ENCODE data around the gene NKTR. TPM values are rescaled to one million over a fixed set of nuclear protein-coding genes. Genes with fewer than 3 reads are reported as not detected.

The NKTR gene
- total and polyA plus RNA-seq, 3 donors from 2014 or later: 42.2 to 203 (median 175) TPM

DNA sequence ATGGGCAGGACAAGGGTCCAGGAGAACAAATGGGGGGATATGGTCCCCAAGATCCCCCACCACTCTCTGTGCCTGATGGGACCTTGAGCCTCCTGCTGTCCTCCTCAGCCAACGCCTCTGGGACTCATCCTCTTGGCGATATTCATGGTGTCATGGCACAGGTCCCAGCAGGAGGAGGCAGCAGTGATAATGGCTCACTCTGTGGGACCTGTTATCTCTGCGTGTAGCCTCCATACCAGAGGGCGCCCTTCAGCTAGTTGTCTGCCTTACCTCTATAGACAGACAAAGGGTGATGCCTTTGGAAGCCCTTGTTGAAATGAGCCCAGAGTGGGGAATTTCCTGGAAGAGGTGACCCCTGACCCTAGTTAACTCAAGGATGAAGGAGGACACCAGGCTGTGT lies 60.4 kb downstream of the NKTR start:
- H3K4me3 ChIP-seq: no peak overlapping the region
- H3K4me1 ChIP-seq: peaks cover 11% of the 10 kb centered on the region
- H3K9me3 ChIP-seq: no peaks in the 10 kb centered on the region
- H3K36me3 ChIP-seq (ENCODE audit: low read depth, missing control alignments): no peaks in the 10 kb centered on the region
- no peak for TF ChIP-seq POLR2A (IDR thresholded peaks at IDR 0.05)
- TF ChIP-seq, protein P1, sequence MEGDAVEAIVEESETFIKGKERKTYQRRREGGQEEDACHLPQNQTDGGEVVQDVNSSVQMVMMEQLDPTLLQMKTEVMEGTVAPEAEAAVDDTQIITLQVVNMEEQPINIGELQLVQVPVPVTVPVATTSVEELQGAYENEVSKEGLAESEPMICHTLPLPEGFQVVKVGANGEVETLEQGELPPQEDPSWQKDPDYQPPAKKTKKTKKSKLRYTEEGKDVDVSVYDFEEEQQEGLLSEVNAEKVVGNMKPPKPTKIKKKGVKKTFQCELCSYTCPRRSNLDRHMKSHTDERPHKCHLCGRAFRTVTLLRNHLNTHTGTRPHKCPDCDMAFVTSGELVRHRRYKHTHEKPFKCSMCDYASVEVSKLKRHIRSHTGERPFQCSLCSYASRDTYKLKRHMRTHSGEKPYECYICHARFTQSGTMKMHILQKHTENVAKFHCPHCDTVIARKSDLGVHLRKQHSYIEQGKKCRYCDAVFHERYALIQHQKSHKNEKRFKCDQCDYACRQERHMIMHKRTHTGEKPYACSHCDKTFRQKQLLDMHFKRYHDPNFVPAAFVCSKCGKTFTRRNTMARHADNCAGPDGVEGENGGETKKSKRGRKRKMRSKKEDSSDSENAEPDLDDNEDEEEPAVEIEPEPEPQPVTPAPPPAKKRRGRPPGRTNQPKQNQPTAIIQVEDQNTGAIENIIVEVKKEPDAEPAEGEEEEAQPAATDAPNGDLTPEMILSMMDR (IDR thresholded peaks at IDR 0.05): peak in 2 of 3 experiments; percentile 6 to 22
- DNase-seq: peak; percentile 80
- intact Hi-C loops (cut with DNase I; ENCODE audit: low total_unique reads): loop anchor here (10.0 kb wide), 1 partner anchor 646 kb away; no protein-coding TSS in a partner anchor
- H3K27ac ChIP-seq: no peak overlapping the region
- WGBS, 2 donors: 64 to 92% methylated on average over 2 to 4 of the region's 4 CpGs
- H3K27me3 ChIP-seq: no peaks in the 10 kb centered on the region

DNA sequence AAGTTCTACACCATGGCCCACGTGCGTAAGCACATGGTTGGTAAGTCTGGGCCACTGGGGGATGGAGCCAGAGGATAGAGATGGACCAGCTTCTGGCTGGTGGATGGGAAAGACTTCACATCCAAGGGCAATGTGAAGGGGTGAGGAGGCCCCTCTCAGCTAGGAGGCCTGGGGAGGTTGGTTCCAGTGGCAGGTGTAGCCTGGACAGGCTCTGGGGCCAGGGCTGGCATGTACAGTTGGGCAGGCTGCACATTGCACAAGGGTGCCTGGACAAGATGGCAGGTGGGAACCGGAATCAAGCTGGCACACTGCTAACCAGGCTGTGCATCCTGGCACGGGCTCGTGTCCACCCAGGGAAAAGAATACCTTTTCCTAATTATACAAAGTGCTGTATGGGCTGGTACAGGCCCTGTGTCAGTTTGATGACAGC lies 61.1 kb downstream of the NKTR start:
- Histone ChIP-seq H3K36me3 (ENCODE audit: low read depth, missing control alignments) (no peaks in the 10 kb centered on the region), H3K27ac (no peak overlapping the region), H3K4me1 (peaks cover 18% of the 10 kb centered on the region), H3K4me3 (no peak overlapping the region), H3K9me3 (no peaks in the 10 kb centered on the region), H3K27me3 (no peaks in the 10 kb centered on the region)
- no peak for DNase-seq
- TF ChIP-seq, protein P1 (IDR thresholded peaks at IDR 0.05): no peak
- no peak for TF ChIP-seq POLR2A (IDR thresholded peaks at IDR 0.05)
- WGBS, 2 donors: 81 to 96% methylated on average over 3 to 5 of the region's 5 CpGs
- intact Hi-C loops (cut with DNase I; ENCODE audit: low total_unique reads): loop anchor here (10.0 kb wide), 1 partner anchor 647 kb away; no protein-coding TSS in a partner anchor

DNA sequence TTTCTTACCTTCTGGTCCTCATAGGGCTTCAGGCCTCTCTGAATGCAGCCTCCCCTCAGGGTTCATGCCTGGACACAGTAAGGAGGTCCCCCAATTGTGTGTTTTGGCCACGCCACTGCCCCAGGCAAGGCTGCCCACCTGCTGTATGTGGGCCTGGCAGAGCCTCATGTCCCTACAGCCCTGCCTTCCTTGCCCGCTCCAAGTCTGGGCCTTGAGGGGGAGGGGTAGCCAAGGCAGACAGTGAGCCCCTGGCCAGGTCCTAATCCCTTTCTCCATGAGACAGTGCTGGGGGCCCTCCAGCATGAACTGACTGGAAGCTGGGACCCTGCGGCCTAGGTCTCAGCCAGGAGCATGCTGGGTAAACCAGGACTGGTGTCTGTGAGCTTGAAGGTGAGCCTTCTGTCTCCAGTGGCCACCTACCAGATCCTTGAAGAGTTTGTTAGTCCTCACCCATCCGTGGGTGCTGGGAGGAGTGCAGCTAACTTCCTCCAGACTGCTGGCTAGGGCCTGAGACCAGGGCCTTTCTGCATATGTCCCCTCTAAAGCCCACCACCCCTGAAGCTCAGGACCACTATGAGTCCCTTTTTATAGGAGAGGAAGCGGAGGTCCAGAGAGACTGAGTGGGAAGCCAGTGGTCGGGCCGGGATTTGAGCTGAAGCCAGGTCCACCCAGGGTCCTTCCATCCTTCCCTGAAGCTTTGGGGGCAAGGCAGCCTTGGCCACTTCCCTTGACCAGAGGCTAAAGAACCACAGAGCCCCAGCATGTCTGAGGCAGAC lies 61.7 kb downstream of the NKTR start:
- intact Hi-C loops (cut with DNase I; ENCODE audit: low total_unique reads): loop anchor here (10.0 kb wide), 1 partner anchor 647 kb away; no protein-coding TSS in a partner anchor

DNA sequence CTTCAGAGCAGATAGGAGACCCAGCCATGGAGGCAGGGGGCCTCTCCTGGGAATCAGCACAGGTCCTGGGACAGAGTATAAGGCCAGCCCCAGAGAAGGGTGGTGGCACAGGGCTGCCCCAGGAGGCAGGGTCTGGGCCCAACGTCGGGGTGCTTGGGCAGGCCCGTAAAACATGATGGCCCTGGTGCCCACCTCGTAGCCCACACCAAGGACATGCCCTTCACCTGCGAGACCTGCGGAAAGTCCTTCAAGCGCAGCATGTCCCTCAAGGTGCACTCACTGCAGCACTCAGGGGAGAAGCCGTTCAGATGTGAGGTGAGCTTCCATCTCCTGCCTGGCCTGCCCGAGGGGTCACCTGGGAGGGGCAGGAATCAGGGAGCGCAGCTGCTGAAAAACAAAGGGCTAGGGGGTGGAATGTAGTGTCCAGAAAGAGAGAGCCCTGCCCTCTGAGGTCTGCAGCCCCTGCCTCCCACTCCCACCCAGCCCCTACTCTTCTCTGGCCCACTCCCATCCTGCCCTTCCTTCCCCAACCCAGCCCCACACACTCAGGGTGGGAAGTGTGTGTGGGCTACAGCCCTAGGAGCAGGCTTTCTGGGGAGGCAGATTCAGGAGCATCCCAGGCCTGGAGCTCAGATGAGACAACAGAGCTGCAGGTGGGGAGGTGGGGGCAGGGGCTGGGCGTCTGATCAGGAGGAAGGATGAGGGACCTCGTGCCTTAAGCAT lies 62.5 kb downstream of the NKTR start:
- no peaks in the 10 kb centered on the region for H3K36me3 ChIP-seq (ENCODE audit: low read depth, missing control alignments)
- no peak overlapping the region for H3K4me3 ChIP-seq
- H3K27ac ChIP-seq: no peak overlapping the region
- intact Hi-C loops (cut with DNase I; ENCODE audit: low total_unique reads): loop anchor here (10.0 kb wide), 1 partner anchor 648 kb away; no protein-coding TSS in a partner anchor
- TF ChIP-seq, protein P1 (IDR thresholded peaks at IDR 0.05): no peak
- no peak for TF ChIP-seq POLR2A (IDR thresholded peaks at IDR 0.05)
- H3K27me3 ChIP-seq: no peaks in the 10 kb centered on the region
- DNase-seq: no peak
- H3K4me1 ChIP-seq: peaks cover 20% of the 10 kb centered on the region
- WGBS, 2 donors: 85 to 86% methylated on average over 6 to 12 of the region's 12 CpGs
- no peaks in the 10 kb centered on the region for H3K9me3 ChIP-seq

More for the DNA sequence above, 61.7 kb downstream of the NKTR start:
- Histone ChIP-seq H3K4me3 (no peak overlapping the region), H3K4me1 (peaks cover 20% of the 10 kb centered on the region), H3K36me3 (ENCODE audit: low read depth, missing control alignments) (no peaks in the 10 kb centered on the region), H3K27ac (no peak overlapping the region), H3K27me3 (no peaks in the 10 kb centered on the region), H3K9me3 (no peaks in the 10 kb centered on the region)
- WGBS, 2 donors: 72 to 85% methylated on average over 4 to 7 of the region's 7 CpGs
- no peak for DNase-seq
- no peak for TF ChIP-seq POLR2A (IDR thresholded peaks at IDR 0.05)
- TF ChIP-seq, protein P1 (IDR thresholded peaks at IDR 0.05): no peak

Data from testis (tissue), 3 donors.